ENCODE data around the gene CCDC77. TPM values are rescaled to one million over a fixed set of nuclear protein-coding genes. Genes with fewer than 3 reads are reported as not detected.
A peak's percentile ranks its signal among the peaks of the same experiment; 100 is the strongest.

The CCDC77 gene
- total and polyA plus RNA-seq, 2 experiments from 2014 or later = 24.7 to 26.7 TPM

GRCh38 chr12:460261-461230 lies 59.1 kb downstream of the CCDC77 start:
- Mint-ChIP-seq H3K36me3 (ENCODE audit: low read depth) (no peaks in the 10 kb centered on the region; the same call in 1 of the 3 replicates), H3K4me1 (peaks cover 13% of the 10 kb centered on the region), H3K27me3 (ENCODE audit: insufficient read depth, low read depth, poor library complexity) (peaks cover 40% of the 10 kb centered on the region), H3K27ac (no peak overlapping the region), H3K4me3 (peak overlapping the region; percentile 80), H3K9me3 (no peaks in the 10 kb centered on the region)
- no peaks in the 10 kb centered on the region for H3K9me2 ChIP-seq (ENCODE audit: insufficient read depth)
- no peak for TF ChIP-seq CREB1 (CRISPR knock-in tag; IDR thresholded peaks at IDR 0.05; ENCODE audit: low read depth)
- no peak for TF ChIP-seq ZNF114 (CRISPR knock-in tag; IDR thresholded peaks at IDR 0.05)
- TF ChIP-seq ZNF462 (CRISPR knock-in tag; IDR thresholded peaks at IDR 0.05) = no peak
- TF ChIP-seq ETS1 (IDR thresholded peaks at IDR 0.05) = no peak
- no peak for TF ChIP-seq POLR2AphosphoS5 (IDR thresholded peaks at IDR 0.05; ENCODE audit: low read depth)
- no peak for TF ChIP-seq JUNB (IDR thresholded peaks at IDR 0.05; ENCODE audit: unreplicated experiment)
- TF ChIP-seq EZH2phosphoT487 (IDR thresholded peaks at IDR 0.05; ENCODE audit: unreplicated experiment) = no peak
- no peak for TF ChIP-seq ZNF331 (CRISPR knock-in tag; IDR thresholded peaks at IDR 0.05; ENCODE audit: low read depth)
- no peak for TF ChIP-seq NANOG (IDR thresholded peaks at IDR 0.05; ENCODE audit: borderline replicate concordance)
- TF ChIP-seq CTCF (conservative IDR thresholded peaks at IDR 0.05; ENCODE audit: low read depth in 2 of 2) = no peak
- peak overlapping the region; percentile 84 for H3K4me2 ChIP-seq
- H2AFZ ChIP-seq = peak overlapping the region; percentile 69
- peaks cover 7% of the 10 kb centered on the region; the same call in 1 of the 2 replicates for H3F3A ChIP-seq (replicated peaks; ENCODE audit: low read depth)
- no peaks in the 10 kb centered on the region for H3K79me2 ChIP-seq (replicated peaks; ENCODE audit: insufficient read depth)
- peak; percentile 41 for ATAC-seq
- 0 out of 2 replicates have a peak, but pooled peaks cover 5% of the 10 kb centered on the region for H3K4me1 ChIP-seq (ENCODE audit: insufficient read depth)
- no peak overlapping the region for H3K27ac ChIP-seq (ENCODE audit: low read depth)
- peak overlapping the region; percentile 68 for H3K4me3 ChIP-seq
- H3K36me3 ChIP-seq (ENCODE audit: insufficient read depth) = no peaks in the 10 kb centered on the region
- H4K20me1 ChIP-seq (replicated peaks; ENCODE audit: insufficient read depth) = peaks cover 24% of the 10 kb centered on the region
- DNase-seq (ENCODE audit: low spot score) = peak; percentile 50
- peaks cover 48% of the 10 kb centered on the region for H3K27me3 ChIP-seq (ENCODE audit: insufficient read depth)

Measured in GM23338 (cell line).